ENCODE measurements around the gene C7orf25.

GRCh38 chr7:42868480-42868879, 43.4 kb downstream of the C7orf25 start:
- TF ChIP-seq CTCF (IDR thresholded peaks at IDR 0.05; ENCODE audit: low read depth, low read length, missing input control) (no peak), ZBTB33 (IDR thresholded peaks at IDR 0.05) (no peak), MAX (IDR thresholded peaks at IDR 0.05) (no peak), EGR1 (IDR thresholded peaks at IDR 0.05; ENCODE audit: low read depth in 2 of 2) (no peak), ATF3 (IDR thresholded peaks at IDR 0.05) (no peak), TAF1 (conservative IDR thresholded peaks at IDR 0.05) (no peak), REST (IDR thresholded peaks at IDR 0.05) (no peak), JUND (IDR thresholded peaks at IDR 0.05) (no peak), HNF4A (conservative IDR thresholded peaks at IDR 0.05) (no peak), RAD21 (IDR thresholded peaks at IDR 0.05) (no peak), FOXA2 (IDR thresholded peaks at IDR 0.05) (no peak)

Measured in liver (tissue), 3 donors.